HG02610 (cell line): ENCODE measurements around the gene IL1RL2.

Experiments
- ATAC-seq: cut with Tn5 transposase; IDR thresholded peaks from one replicate; pipeline ENCODE4 v1.9.1; 2021; ENCODE audit warnings: mild to moderate bottlenecking, moderate library complexity; ENCODE audit not compliant: unreplicated experiment

The IL1RL2 gene

DNA sequence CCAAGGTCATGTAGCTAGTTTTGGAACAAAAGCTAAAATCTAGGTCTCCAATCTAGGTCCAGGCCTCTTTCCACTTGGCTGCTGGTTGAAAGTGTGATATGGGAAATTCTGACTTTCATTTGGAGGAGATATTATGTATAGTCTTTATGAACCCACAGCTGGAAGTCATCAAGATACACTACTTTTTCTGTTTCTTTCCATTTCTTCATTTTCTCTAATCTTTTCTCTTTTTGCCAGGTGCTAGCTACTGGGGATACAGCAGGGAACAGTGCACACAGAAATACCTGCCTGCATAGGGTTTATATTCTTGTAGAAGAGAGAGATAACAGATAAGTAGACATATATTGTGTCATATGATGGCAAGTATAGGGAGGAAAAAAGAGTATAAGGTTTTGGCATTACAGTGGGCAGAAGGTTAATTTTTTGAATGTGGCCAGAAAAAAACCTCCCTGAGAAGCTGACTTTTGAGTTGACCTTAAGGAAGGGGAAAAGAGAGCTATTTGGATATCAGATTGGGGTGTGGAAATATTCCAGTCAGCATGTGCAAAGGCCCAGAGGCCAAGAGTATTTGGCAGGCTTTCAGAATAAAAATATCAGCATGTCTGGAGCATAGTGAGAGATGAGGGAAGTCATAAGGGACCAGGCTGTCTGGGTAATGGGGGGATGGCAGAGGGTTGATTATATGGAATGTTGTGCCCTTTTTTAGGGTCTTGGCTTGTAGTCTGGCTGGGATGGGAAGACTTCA, 28.6 kb upstream of the IL1RL2 start:
- ATAC-seq, result no peak

GRCh38 chr2:102159295-102159694, 27.5 kb upstream of the IL1RL2 start:
- ATAC-seq, result no peak

GRCh38 chr2:102166189-102166845, 20.5 kb upstream of the IL1RL2 start:
- no peak for ATAC-seq

GRCh38 chr2:102168026-102168771, 18.6 kb upstream of the IL1RL2 start:
- no peak for ATAC-seq

DNA sequence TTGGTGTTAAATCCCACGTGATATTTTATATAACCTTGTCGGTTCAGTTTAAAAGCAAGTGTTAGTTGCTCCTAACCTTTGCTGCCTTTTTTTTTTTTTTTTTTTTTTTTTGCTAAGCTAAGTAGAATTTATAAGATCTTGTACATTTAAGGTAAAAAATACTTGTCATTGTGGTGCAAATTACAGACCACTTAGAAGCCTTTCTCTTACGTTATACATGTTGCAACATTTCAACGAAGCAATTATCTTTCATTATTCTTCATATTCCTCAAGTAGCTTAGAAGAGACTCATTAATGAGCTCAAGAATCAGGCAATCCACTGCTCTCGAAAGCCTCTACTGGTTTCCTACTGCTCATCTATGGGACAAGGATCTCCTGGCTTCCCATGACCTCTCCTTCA, 14.9 kb upstream of the IL1RL2 start:
- ATAC-seq, result no peak

DNA sequence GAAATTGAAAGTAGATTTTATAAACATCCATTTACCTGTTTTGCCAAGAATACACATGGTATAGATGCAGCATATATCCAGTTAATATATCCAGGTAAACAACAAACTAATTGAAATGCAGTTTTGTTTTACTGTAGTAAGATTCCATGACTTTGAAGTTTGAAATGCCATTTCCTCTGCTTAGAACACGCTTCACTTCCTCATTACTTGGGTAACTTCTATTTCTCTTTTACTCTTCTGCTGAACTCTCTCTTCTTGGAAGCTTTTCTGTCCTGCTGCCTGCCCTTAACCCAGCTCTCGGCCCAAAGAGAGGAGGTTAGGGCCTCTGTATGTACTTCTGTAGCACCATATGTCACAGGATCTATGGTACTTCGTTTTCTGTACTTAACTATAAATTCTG, 14.1 kb upstream of the IL1RL2 start:
- ATAC-seq, result no peak

- ATAC-seq, result no peak
These were observed 10.7 kb upstream of the IL1RL2 start for GRCh38 chr2:102176172-102176571.

DNA sequence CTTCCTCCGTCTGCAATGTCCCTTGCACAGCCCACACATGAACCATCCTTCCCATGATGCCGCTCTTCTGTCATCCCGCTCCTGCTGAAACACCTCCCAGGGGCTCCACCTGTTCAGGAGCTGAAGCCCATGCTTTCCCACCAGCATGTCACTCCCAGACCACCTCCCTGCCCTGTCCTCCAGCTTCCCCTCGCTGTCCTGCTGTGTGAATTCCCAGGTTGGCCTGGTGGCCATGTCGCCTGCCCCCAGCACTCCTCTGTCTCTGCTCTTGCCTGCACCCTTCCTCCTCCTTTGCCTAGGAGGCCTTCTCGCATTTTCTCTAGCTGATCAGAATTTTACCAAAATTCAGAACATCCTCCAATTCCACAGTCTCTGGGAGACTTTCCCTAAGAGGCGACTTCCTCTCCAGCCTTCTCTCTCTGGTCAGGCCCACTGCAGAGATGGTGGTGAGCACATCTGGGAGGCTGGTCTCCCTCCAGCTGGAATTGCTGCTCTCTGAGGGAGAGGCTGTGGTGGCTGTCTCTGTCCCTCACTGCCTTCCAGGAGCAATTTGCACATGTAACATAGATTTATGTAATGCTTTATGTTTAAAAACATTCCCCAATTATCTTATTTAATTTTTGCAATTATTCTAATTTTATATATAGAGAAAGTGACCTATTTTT, 8.9 kb upstream of the IL1RL2 start:
- ATAC-seq, result no peak

DNA sequence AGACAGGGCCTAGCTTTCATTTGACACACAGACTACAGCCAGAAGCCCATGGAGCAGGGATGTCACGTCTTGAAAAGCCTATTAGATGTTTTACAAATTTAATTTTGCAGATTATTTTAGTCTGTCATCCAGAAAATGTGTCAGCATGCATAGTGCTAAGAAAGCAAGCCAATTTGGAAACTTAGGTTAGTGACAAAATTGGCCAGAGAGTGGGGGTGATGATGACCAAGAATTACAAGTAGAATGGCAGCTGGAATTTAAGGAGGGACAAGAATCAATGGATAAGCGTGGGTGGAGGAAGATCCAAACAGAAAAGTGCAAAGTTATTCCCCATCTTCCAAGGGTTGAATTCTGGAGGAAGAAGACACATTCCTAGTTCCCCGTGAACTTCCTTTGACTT, 7.8 kb upstream of the IL1RL2 start:
- ATAC-seq, result no peak

- no peak for ATAC-seq
These were observed 6.8 kb upstream of the IL1RL2 start for GRCh38 chr2:102179788-102180686.

- no peak for ATAC-seq
These were observed 6.2 kb upstream of the IL1RL2 start for GRCh38 chr2:102180687-102180999.

DNA sequence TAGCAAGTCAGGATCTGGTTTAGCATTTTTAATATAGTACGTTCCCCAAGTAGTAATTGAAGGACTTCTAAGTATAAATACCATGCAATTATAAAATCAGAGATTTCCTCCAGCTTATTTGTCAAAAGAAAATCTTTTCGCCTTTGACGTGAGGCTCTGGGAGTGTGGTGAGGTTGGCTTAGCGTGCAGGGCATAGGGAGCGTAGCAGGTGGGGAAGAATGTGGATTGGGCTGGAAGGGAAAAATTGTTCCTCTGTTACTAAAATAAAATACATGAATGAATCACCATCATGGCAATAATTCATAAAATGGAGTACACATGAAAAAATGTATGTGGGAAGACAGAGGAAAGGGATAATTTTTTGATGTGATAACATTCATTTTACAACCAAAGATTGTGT, 5.4 kb upstream of the IL1RL2 start:
- ATAC-seq, result no peak

DNA sequence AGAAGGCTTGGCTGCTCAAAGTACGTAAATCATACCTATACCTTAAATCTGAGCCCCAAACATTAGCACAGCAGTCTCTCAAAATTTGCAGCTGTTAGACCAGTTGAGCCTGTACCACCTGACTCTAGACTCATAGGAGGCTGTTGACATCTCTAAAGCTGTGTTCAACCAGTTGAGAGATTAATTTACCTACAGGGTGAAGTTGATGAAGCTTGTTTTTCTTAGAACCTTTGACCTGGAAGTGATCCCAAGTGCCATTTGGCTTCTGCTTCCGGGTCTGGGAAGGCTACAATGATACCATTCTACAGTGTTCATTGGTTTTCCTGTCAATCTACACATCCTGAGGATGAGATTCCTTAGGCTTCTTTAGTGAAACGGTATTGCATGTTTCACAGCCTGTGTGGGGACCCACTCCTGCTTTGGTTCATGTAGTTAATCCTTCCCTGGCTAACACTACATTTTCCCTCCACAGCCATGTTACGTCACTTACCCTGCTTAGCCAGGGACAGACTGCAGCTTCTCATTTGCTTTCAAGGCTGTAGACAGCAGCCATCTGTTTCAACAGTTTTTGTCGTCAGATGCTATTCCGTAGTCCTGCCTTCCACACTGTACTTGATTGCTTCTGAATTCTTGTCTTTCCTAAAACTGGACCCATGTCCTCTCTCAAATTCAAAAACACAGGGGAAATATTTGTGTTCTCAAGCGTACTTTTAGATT, 4.7 kb upstream of the IL1RL2 start:
- no peak for ATAC-seq

DNA sequence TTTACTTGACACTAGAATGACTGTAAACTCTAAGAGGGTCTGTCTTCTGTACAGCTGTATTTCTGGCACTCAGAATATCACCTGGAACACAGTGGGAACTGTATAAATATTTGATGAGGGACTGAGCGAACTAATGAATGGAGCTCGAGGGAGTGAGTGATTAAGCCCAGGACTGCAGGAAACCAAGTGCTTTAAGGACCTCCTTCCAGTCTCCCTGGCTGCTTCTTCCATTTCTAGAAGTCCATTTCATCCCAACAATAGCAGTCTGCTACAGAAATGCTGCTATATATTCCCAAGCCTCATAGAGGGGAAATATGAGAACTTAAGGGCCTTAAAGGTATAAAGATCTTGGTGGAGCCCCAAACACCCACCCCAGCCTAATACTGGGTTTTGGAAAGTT, 2.8 kb upstream of the IL1RL2 start:
- no peak for ATAC-seq

DNA sequence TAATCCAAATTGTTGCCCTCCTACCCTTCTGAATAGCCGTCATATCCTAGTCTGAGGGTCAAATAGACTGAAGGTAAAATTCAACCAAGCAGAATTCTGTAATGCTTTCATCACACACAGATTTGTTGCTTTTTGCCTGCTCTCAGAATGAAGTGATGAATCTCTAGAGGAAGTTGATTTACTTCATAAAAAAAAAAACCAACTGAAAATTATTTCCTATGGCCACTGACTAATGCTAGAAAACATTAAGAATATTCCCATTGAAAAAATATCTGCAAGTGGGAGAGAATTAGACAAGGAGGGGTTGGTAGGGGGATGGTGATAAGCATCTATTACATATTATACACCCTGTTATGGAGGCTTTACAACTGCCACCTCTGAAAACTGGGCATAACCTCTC, 2.3 kb upstream of the IL1RL2 start:
- ATAC-seq, result no peak

- ATAC-seq, result no peak
These were observed 1.5 kb upstream of the IL1RL2 start for GRCh38 chr2:102185347-102185746.

DNA sequence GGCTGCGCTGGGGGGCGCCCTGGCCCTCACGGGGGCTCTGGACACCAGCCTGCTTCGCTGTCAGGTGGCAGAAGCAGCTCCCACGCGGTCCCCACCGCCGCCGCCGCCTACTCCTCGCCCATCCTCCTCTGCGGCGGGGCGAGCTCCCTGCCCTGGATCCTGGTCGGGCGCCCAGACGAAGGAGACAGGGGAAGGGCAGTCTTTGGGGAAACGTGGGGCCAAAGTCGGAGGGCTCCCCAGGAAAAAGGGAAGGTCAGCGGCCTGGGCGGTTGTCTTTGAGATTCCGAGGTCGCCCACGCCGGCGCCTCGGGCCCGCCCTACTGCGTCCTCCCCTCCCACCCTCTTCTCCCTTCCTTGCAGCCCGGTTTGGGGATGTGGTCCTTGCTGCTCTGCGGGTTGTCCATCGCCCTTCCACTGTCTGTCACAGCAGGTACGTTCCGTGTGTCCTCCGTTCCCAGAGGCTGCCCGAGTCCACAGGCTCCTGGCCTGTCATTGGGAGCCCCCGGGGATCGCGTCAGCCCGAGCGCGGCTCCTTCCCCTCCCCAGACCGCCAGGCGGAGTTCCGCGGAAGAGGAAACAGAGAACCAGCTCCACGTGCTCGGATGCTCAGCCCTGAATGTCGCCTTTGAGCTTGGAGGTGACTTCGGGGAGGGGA, 800 bp downstream of the IL1RL2 start:
- no peak for ATAC-seq

GRCh38 chr2:102190430-102191107, 3.7 kb downstream of the IL1RL2 start:
- ATAC-seq, result no peak

DNA sequence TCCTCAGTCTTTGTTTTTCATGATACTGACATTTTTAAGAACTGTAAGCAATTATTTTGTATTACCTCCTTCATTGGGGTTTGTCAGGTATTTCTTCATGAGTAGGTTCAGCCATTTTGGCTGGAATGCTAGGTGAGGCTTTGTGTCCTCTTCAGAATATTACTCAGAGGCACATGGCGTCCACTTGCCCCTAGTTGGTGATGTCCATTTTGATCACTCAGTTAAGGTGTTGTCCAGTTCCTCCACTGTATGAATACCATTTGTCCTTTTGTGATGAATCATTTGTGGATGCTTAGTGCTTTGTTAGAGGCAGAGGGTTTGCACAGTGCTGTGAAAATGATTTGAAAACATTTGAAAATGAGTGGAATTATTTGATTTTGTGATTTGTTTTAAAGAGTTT, 4.7 kb downstream of the IL1RL2 start:
- no peak for ATAC-seq
